8988T (cell line): ENCODE results near the gene MFNG.
"Not testable (repeated sequence)": the region's sequence is repeated elsewhere in the genome, so short reads cannot be mapped to it uniquely, and the experiment has no call there.

Experiments
- DNase-seq: peaks from one replicate; pipeline ENCODE4 v3.0.0; 2011

The MFNG gene

GRCh38 chr22:37472418-37473006 lies 13.7 kb downstream of the MFNG start:
- peak; percentile 89 for DNase-seq

GRCh38 chr22:37471727-37472417 lies 14.3 kb downstream of the MFNG start:
- DNase-seq, result no peak

DNA sequence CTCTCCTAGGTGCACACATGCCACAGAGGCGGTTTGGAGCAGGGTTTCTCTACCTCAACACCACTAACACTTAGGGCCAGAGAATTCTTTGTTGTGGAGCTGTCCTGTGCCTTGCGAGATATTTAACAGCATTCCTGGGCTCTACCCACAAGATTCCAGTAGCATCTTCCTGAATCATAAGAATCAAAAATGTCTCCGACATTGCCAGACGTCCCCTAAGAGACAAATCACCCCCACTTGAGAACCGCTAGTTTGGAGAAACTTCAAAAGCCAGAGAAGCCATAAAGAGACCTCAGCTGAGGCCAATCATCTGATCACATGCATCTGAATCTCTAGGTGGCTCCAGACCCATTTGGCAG lies 16.1 kb downstream of the MFNG start:
- DNase-seq, result no peak

- DNase-seq, result no peak
Observed at GRCh38 chr22:37469416-37470086, 16.6 kb downstream of the MFNG start.

GRCh38 chr22:37468201-37468695 lies 17.9 kb downstream of the MFNG start:
- DNase-seq, result not testable (repeated sequence)

GRCh38 chr22:37467391-37467955 lies 18.7 kb downstream of the MFNG start:
- DNase-seq, result no peak

GRCh38 chr22:37464181-37464580 lies 22.0 kb downstream of the MFNG start:
- no peak for DNase-seq

- no peak for DNase-seq
Observed at GRCh38 chr22:37462983-37463382, 23.2 kb downstream of the MFNG start.

GRCh38 chr22:37462436-37462835 lies 23.7 kb downstream of the MFNG start:
- no peak for DNase-seq

- no peak for DNase-seq
Observed at GRCh38 chr22:37461961-37462360, 24.2 kb downstream of the MFNG start.

DNA sequence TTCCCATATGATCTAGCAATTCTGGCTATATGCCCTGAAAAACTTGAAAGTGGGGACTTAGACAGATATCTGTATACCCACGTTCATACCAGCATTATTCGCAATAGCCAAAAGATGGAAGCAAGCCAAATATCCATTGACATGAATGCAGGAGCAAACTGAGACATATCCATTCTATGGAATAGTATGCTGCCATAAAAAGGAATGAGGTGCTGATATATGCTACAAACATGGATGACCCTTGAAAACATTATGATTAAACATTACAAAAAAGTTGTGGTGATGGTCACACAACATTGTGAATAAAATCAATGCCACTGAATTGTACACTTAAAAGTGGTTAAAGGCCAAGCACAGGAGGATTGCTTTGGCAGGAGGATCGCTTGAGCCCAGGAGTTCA lies 25.5 kb downstream of the MFNG start:
- no peak for DNase-seq

GRCh38 chr22:37459206-37459605 lies 27.0 kb downstream of the MFNG start:
- no peak for DNase-seq

DNA sequence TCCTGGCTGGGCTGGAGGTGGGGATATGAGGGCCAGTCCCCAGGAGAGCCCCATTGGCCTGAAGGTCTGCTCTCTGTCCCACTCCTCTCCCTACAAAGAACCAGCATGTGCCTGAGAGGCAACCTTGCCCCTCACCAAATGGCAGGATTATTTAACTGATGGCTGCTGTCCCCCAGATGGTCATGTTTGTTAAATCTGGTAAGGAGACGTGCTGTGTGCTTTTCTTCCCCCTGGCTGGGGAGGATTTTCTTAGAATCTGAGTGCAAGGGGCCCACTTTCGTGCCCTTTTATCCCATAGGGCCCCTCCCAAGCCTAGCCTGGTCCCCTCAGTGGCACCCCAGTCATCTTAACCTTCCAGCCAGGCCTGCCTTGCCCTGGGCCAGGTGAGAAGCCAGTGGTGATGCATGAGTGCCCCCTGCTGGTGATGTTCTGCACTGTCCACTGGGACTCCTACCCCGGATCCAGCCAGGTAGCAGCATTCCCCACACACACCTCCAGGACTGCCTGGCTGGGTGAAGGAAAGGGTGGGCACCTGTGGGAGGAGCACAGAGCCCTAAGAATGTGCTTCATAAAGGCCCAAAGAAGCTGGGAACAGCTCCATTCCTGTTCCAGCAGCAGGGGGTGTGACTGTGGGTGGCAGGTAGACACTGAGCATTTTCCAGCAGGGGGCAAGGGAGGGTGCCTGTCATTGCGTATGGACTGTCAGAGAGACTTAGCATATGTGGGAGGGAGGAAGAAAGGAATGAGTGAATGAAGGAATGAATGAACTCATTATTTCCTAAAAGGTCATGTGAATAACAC lies 28.9 kb downstream of the MFNG start:
- DNase-seq, result peak; percentile 61

DNA sequence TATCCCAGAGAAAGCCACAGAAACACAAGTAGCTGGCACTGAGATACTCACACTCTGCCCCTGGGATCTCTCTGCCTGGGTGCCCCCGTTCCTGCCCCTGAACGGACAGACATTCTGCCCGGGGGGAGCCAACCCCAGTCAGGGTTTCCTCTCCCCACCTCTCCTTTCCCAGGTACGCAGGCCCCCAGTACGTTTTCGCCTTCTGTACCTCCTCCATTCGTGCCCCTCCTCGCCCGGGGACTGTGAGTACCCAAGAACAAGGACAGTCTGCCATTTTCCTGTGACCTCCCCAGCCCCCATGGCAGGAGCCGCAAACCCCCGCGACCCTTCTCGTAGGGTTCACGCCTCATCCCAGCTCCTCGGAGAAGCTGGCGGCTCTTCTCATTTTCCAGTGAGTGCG lies 29.8 kb downstream of the MFNG start:
- DNase-seq, result no peak

DNA sequence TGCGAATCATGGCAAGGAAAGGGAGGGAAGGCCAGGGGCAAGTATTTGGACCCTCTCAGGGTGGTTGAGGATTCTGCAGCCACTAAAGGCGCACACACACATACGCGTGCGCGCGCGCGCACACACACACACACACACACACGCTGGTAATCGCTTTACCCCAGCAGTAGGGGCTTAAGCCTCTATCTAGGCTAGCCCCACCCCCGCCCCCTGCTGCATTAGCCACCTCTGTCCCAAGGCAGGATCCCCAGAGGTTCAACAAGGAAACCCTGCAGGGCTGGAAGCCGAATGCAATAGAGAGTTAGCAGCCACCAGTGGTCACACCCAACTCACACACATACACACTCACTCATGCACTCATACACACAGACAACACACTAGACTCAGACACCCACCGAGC lies 30.3 kb downstream of the MFNG start:
- no peak for DNase-seq

- DNase-seq, result no peak
Observed at GRCh38 chr22:37454857-37455686, 31.1 kb downstream of the MFNG start.

DNA sequence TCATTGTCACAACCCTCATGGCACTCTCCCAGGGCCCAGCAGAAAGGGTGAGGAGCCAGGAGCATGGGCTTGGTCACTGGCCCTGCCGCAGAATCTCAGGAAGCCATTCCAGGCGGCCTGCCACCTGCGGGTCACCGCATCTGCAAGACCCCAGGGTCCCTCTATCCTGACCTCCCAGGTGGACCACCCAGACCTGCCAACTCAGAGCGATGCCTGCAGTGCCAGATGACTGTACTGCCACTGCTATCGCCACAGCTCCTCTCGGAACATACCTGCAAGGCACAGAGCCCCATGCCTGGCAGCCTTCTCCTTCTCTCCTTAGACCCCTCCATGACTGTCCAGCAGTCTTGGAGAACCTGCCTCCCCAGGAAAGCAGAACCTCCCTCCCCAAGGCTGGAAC lies 32.5 kb downstream of the MFNG start:
- no peak for DNase-seq

DNA sequence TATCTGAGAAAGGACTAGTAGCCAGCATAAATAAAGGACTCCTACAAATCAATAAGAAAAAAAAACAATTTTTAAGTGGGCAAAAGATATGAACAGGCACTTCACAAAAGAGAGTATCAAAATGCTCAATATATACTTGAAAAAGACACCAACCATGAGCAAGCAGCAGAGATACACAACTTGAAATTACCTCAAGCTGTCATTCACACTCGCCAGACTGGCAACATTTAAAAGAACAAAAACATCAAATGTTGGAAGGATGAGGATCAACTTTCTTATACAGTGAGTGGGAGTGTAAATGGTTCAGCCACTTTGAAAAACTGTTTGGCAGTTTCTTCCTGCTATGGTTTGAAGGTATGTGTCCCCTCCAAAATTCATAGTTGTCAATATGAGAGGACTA lies 35.0 kb downstream of the MFNG start:
- DNase-seq, result no peak

GRCh38 chr22:37449331-37450001 lies 36.7 kb downstream of the MFNG start:
- DNase-seq, result no peak

- no peak for DNase-seq
Observed at GRCh38 chr22:37448516-37449127, 37.6 kb downstream of the MFNG start.

- no peak for DNase-seq
Observed at GRCh38 chr22:37445501-37445900, 40.7 kb downstream of the MFNG start.
